ENCODE data around the gene KCMF1.

GRCh38 chr2:84925336-84925723 lies 45.6 kb upstream of the KCMF1 start:
- TF ChIP-seq CTCF (IDR thresholded peaks at IDR 0.05) (no peak), POLR2AphosphoS5 (IDR thresholded peaks at IDR 0.05; ENCODE audit: low read depth, low read length) (no peak), TCF7L2 (IDR thresholded peaks at IDR 0.05; ENCODE audit: low read depth, low read length) (no peak), SIN3A (IDR thresholded peaks at IDR 0.05; ENCODE audit: borderline replicate concordance, insufficient read depth, low read depth, low read length) (no peak)
